GM15510 (cell line): ENCODE results near the gene DOCK1.

Experiments used
- POLR2A ChIP-seq: IDR thresholded peaks from 3 replicates; pipeline ENCODE4 v1.6.1; 2011; ENCODE audit warnings: borderline replicate concordance; ENCODE audit not compliant: insufficient read length; ENCODE audit errors: extremely low read depth

The DOCK1 gene

GRCh38 chr10:127154831-127155620 is 249.8 kb downstream of the DOCK1 start:
- TF ChIP-seq POLR2A: no peak

- TF ChIP-seq POLR2A: no peak
Observed at GRCh38 chr10:127157089-127157488, 251.9 kb downstream of the DOCK1 start.

- no peak for TF ChIP-seq POLR2A
Observed at GRCh38 chr10:127157506-127158200, 252.4 kb downstream of the DOCK1 start.

GRCh38 chr10:127158662-127159061 is 253.4 kb downstream of the DOCK1 start:
- TF ChIP-seq POLR2A: no peak

- no peak for TF ChIP-seq POLR2A
Observed at GRCh38 chr10:127159648-127160245, 254.5 kb downstream of the DOCK1 start.

GRCh38 chr10:127161482-127161881 is 256.3 kb downstream of the DOCK1 start:
- TF ChIP-seq POLR2A: no peak

GRCh38 chr10:127162841-127163240 is 257.6 kb downstream of the DOCK1 start:
- TF ChIP-seq POLR2A: no peak

GRCh38 chr10:127168261-127168660 is 263.0 kb downstream of the DOCK1 start:
- TF ChIP-seq POLR2A: no peak

- TF ChIP-seq POLR2A: no peak
Observed at GRCh38 chr10:127174866-127175265, 269.6 kb downstream of the DOCK1 start.

GRCh38 chr10:127175357-127176110 is 270.3 kb downstream of the DOCK1 start:
- no peak for TF ChIP-seq POLR2A

- no peak for TF ChIP-seq POLR2A
Observed at GRCh38 chr10:127176649-127177048, 271.4 kb downstream of the DOCK1 start.

GRCh38 chr10:127179612-127180250 is 274.5 kb downstream of the DOCK1 start:
- TF ChIP-seq POLR2A: no peak

GRCh38 chr10:127182161-127182560 is 276.9 kb downstream of the DOCK1 start:
- TF ChIP-seq POLR2A: no peak

- no peak for TF ChIP-seq POLR2A
Observed at GRCh38 chr10:127184582-127184981, 279.4 kb downstream of the DOCK1 start.

GRCh38 chr10:127186813-127187212 is 281.6 kb downstream of the DOCK1 start:
- no peak for TF ChIP-seq POLR2A

GRCh38 chr10:127189226-127189625 is 284.0 kb downstream of the DOCK1 start:
- no peak for TF ChIP-seq POLR2A
